Neural cell (in vitro differentiated cells): Measurements from ENCODE around the gene PMEL. TPM values are rescaled to one million over a fixed set of nuclear protein-coding genes. Genes with fewer than 3 reads are reported as not detected.
A peak's percentile ranks its signal among the peaks of the same experiment; 100 is the strongest.

Experiments used
- H2AFZ ChIP-seq: fragments of 200-600, 300-800 bp; sonication (generic), shearing (Covaris generic); 2 replicates; pipeline ENCODE4 v1.6.0; 2014; ENCODE audit warnings: low read depth, mild to moderate bottlenecking, antibody characterized with exemption, low read length, moderate library complexity
- H3F3A ChIP-seq: fragments of 200-600 bp; shearing (Covaris generic); 2 replicates; pipeline ENCODE4 v1.6.1; 2016; ENCODE audit warnings: mild to moderate bottlenecking, moderate library complexity, mixed read lengths, antibody characterized with exemption, low read length; ENCODE audit not compliant: insufficient read depth, poor library complexity, severe bottlenecking
- H3K27ac ChIP-seq: fragments of 200-600, 300-800 bp; sonication (generic), shearing (Covaris generic); 2 replicates; pipeline ENCODE4 v1.5.1; 2014; ENCODE audit warnings: mild to moderate bottlenecking, low read length, moderate library complexity
- H3K27me3 ChIP-seq: fragments of 300-800, 200-600 bp; sonication (generic), shearing (Covaris generic); 2 replicates; pipeline ENCODE4 v1.6.0; 2014; ENCODE audit warnings: mild to moderate bottlenecking, low read depth, low read length, moderate library complexity; ENCODE audit not compliant: insufficient read depth
- H3K36me3 ChIP-seq: fragments of 300-800, 200-600 bp; sonication (generic), shearing (Covaris generic); 2 replicates; pipeline ENCODE4 v1.5.1; 2014; ENCODE audit warnings: mild to moderate bottlenecking, antibody characterized with exemption, low read length, moderate library complexity; ENCODE audit not compliant: insufficient read depth
- H3K4me2 ChIP-seq: fragments of 300-800, 200-600 bp; sonication (generic), shearing (Covaris generic); 2 replicates; pipeline ENCODE4 v1.6.0; 2014; ENCODE audit warnings: mild to moderate bottlenecking, low read length
- H3K4me3 ChIP-seq: fragments of 300-800, 200-600 bp; sonication (generic), shearing (Covaris generic); 2 replicates; pipeline ENCODE4 v1.5.1; 2014; ENCODE audit warnings: mild to moderate bottlenecking, low read length, moderate library complexity
- H3K79me2 ChIP-seq: fragments of 200-600 bp; shearing (Covaris generic); replicated peaks from 2 replicates; pipeline ENCODE4 v1.6.0; 2014; ENCODE audit warnings: mild to moderate bottlenecking, low read length, moderate library complexity; ENCODE audit not compliant: insufficient read depth
- H3K9ac ChIP-seq: fragments of 300-800, 200-600 bp; sonication (generic), shearing (Covaris generic); 2 replicates; pipeline ENCODE4 v1.6.1; 2016; ENCODE audit warnings: mild to moderate bottlenecking, low read length, mixed read lengths
- H3K9me2 ChIP-seq: fragments of 200-600 bp; shearing (Covaris generic); 2 replicates; pipeline ENCODE4 v1.6.1; 2016; ENCODE audit warnings: mild to moderate bottlenecking, low read length, mixed read lengths; ENCODE audit not compliant: insufficient read depth
- H3K9me3 ChIP-seq: fragments of 200-600, 300-800 bp; sonication (generic), shearing (Covaris generic); 2 replicates; pipeline ENCODE4 v1.6.1; 2016; ENCODE audit warnings: mild to moderate bottlenecking, mixed run types, low read length, moderate library complexity, mixed read lengths
- H4K20me1 ChIP-seq: fragments of 200-600 bp; shearing (Covaris generic); 2 replicates; pipeline ENCODE4 v1.6.1; 2016; ENCODE audit warnings: mild to moderate bottlenecking, mixed run types; ENCODE audit not compliant: insufficient read depth
- CTCF ChIP-seq: fragments of 450-650 bp; IDR thresholded peaks from 2 replicates; pipeline ENCODE4 v1.5.1; 2014; ENCODE audit warnings: antibody characterized with exemption, mild to moderate bottlenecking, moderate library complexity; ENCODE audit not compliant: poor library complexity, severe bottlenecking
- EP300 ChIP-seq: fragments of 450-650 bp; conservative IDR thresholded peaks from 2 replicates; pipeline ENCODE4 v1.6.1; 2014; ENCODE audit warnings: antibody characterized with exemption, mild to moderate bottlenecking, moderate library complexity; ENCODE audit not compliant: poor library complexity, severe bottlenecking
- EZH2 ChIP-seq: fragments of 200-600, 300-800 bp; shearing (Covaris generic), sonication (generic); IDR thresholded peaks from 2 replicates; pipeline ENCODE4 v1.6.1; 2014; ENCODE audit warnings: antibody characterized with exemption, low read length, borderline replicate concordance, mild to moderate bottlenecking; ENCODE audit not compliant: insufficient read depth, poor library complexity, severe bottlenecking
- MXI1 ChIP-seq: fragments of 450-650 bp; conservative IDR thresholded peaks from 2 replicates; pipeline ENCODE4 v1.6.1; 2014; ENCODE audit warnings: antibody characterized with exemption, mild to moderate bottlenecking; ENCODE audit not compliant: poor library complexity, severe bottlenecking
- POLR2AphosphoS5 ChIP-seq: IDR thresholded peaks from 2 replicates; pipeline ENCODE4 v1.6.1; 2012
- RAD21 ChIP-seq: fragments of 450-650 bp; conservative IDR thresholded peaks from 2 replicates; pipeline ENCODE4 v1.6.1; 2014; ENCODE audit warnings: antibody characterized with exemption, mild to moderate bottlenecking, moderate library complexity
- SMC3 ChIP-seq: fragments of 450-650 bp; conservative IDR thresholded peaks from 2 replicates; pipeline ENCODE4 v1.6.1; 2014; ENCODE audit warnings: antibody characterized with exemption, mild to moderate bottlenecking, moderate library complexity; ENCODE audit not compliant: poor library complexity
- TAF1 ChIP-seq: IDR thresholded peaks from 2 replicates; pipeline ENCODE4 v1.6.1; 2012; ENCODE audit warnings: low read depth
- polyA plus RNA-seq: library from polyadenylated mRNA; depleted of rRNA; stranded (reverse); fragments of >200 nt; gene quantifications from 2 replicates; pipeline ENCODE4 v1.2.3, GENCODE V29; 2014
- TF ChIP-seq, protein P1 (sequence below): IDR thresholded peaks from 2 replicates; pipeline ENCODE4 v1.6.1; 2012; ENCODE audit warnings: borderline replicate concordance

Gene PMEL
- polyA plus RNA-seq, 1 donor from 2014 or later: not detected

DNA sequence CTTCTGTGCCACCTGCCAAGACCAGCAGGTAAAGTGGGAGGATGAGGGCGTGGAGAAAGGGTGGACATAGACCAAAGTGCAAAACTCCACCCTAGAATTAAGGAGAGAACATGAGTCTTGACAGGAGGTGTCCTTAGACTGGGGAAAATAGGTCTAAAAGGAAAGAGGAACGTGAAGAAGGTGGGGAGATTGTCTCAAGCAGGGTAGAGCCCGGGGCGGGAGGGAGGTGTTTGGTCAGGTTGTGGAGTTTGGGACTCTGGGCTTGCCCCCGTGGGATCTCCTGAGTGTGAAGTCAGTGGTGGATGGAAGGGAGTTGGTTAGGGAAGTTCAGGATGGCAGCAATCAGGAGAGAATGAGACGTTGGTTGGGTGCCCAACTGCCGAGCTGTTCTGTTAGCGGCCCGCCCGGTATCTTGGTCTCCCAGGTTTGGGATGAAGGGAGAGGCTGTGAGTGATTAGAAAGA lies 34.5 kb downstream of the PMEL start:
- Histone ChIP-seq H3K9me3 (no peaks in the 10 kb centered on the region), H2AFZ (peak overlapping the region; percentile 2), H3K79me2 (peaks cover 9% of the 10 kb centered on the region), H3K4me2 (peak overlapping the region; percentile 53), H3K9me2 (no peaks in the 10 kb centered on the region), H3K27ac (no peak overlapping the region), H3K36me3 (no peaks in the 10 kb centered on the region), H3K9ac (peak overlapping the region; percentile 55), H3K4me3 (peak overlapping the region; percentile 67), H3F3A (no peaks in the 10 kb centered on the region), H3K27me3 (peaks cover 40% of the 10 kb centered on the region), H4K20me1 (no peaks in the 10 kb centered on the region)
- TF ChIP-seq CTCF (no peak), TAF1 (no peak), SMC3 (no peak), EP300 (no peak), EZH2 (no peak), POLR2AphosphoS5 (no peak), MXI1 (no peak), RAD21 (no peak)
- TF ChIP-seq, protein P1, sequence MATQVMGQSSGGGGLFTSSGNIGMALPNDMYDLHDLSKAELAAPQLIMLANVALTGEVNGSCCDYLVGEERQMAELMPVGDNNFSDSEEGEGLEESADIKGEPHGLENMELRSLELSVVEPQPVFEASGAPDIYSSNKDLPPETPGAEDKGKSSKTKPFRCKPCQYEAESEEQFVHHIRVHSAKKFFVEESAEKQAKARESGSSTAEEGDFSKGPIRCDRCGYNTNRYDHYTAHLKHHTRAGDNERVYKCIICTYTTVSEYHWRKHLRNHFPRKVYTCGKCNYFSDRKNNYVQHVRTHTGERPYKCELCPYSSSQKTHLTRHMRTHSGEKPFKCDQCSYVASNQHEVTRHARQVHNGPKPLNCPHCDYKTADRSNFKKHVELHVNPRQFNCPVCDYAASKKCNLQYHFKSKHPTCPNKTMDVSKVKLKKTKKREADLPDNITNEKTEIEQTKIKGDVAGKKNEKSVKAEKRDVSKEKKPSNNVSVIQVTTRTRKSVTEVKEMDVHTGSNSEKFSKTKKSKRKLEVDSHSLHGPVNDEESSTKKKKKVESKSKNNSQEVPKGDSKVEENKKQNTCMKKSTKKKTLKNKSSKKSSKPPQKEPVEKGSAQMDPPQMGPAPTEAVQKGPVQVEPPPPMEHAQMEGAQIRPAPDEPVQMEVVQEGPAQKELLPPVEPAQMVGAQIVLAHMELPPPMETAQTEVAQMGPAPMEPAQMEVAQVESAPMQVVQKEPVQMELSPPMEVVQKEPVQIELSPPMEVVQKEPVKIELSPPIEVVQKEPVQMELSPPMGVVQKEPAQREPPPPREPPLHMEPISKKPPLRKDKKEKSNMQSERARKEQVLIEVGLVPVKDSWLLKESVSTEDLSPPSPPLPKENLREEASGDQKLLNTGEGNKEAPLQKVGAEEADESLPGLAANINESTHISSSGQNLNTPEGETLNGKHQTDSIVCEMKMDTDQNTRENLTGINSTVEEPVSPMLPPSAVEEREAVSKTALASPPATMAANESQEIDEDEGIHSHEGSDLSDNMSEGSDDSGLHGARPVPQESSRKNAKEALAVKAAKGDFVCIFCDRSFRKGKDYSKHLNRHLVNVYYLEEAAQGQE: no peak

- Histone ChIP-seq H2AFZ (peak within 1 kb of the TSS; percentile 2), H3K27me3 (peaks cover 40% of the 10 kb centered on the region), H3F3A (no peaks in the 10 kb centered on the region), H3K4me3 (peak within 1 kb of the TSS; percentile 67), H3K36me3 (no peaks in the 10 kb centered on the region), H3K79me2 (peaks cover 14% of the 10 kb centered on the region), H3K27ac (no peak within 1 kb of the TSS), H3K9me2 (no peaks in the 10 kb centered on the region), H3K9ac (peak within 1 kb of the TSS; percentile 55), H3K9me3 (no peaks in the 10 kb centered on the region), H4K20me1 (no peaks in the 10 kb centered on the region), H3K4me2 (peak within 1 kb of the TSS; percentile 53)
- TF ChIP-seq EP300: no peak
- TF ChIP-seq POLR2AphosphoS5: no peak
- TF ChIP-seq EZH2: no peak
- no peak for TF ChIP-seq MXI1
- TF ChIP-seq TAF1: no peak
- TF ChIP-seq RAD21: peak; percentile 55
- peak; percentile 59 for TF ChIP-seq SMC3
- TF ChIP-seq CTCF: peak; percentile 68
- TF ChIP-seq, protein P1: no peak
These were observed 35.0 kb downstream of the PMEL start, which contains the start of gene DGKA for GRCh38 chr12:55930771-55931316. Gene DGKA (plus strand): TSS chr12:55931162. CDS start chr12:55936504, 5,342 bp downstream.
